ENCODE measurements around the gene ATG7.

Gene ATG7

GRCh38 chr3:11445883-11446282 lies 173.7 kb downstream of the ATG7 start:
- no peak for TF ChIP-seq CTCF (IDR thresholded peaks at IDR 0.05; ENCODE audit: low read depth, low read length)
- DNase-seq (ENCODE audit: low read depth in 2 of 2) = peak; percentile 52 to 55
- H3K4me3 ChIP-seq (replicated peaks in 1 of 2; ENCODE audit: low read depth in 2 of 2, low read length in 2 of 2) = no peak overlapping the region

DNA sequence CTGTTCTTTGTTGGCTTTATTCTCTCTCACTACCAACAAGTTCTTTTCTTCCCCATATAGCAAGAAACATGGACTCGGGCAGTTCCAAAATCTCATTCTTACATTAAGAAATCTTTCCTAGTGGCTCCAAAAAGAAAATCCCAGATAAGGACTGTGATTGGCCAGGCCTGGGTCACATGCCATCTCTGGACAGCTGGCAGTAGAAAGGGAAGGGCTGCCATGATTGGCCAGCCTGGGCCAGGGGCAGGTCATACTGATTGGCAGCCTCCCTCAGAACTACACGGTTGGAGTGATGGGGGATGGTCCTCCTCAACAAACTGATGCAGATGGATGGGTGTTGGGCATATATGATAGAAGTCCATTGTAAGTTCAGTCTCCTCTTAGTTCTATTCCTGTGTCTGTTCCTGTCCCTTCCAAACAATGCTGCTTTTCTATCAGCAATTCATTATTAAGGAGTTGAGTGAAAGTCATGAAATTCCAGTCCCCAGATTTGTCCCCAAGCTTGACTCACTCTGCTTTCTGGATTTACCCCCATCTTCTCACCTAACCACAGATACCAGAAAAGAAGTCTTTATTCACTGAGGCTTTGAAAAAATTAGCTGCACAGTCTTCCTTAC lies 175.5 kb downstream of the ATG7 start:
- no peak for TF ChIP-seq CTCF (IDR thresholded peaks at IDR 0.05; ENCODE audit: low read depth, low read length)
- H3K4me3 ChIP-seq (replicated peaks in 1 of 2; ENCODE audit: low read depth in 2 of 2, low read length in 2 of 2) = no peak overlapping the region
- no peak for DNase-seq (ENCODE audit: low read depth in 2 of 2)

GRCh38 chr3:11450015-11450414 lies 177.8 kb downstream of the ATG7 start:
- no peak overlapping the region for H3K4me3 ChIP-seq (replicated peaks in 1 of 2; ENCODE audit: low read depth in 2 of 2, low read length in 2 of 2)
- no peak for DNase-seq (ENCODE audit: low read depth in 2 of 2)
- no peak for TF ChIP-seq CTCF (IDR thresholded peaks at IDR 0.05; ENCODE audit: low read depth, low read length)

- TF ChIP-seq CTCF (IDR thresholded peaks at IDR 0.05; ENCODE audit: low read depth, low read length) = no peak
- DNase-seq (ENCODE audit: low read depth in 2 of 2) = no peak
- H3K4me3 ChIP-seq (replicated peaks in 1 of 2; ENCODE audit: low read depth in 2 of 2, low read length in 2 of 2) = no peak overlapping the region
Measured at GRCh38 chr3:11452312-11452711, 180.1 kb downstream of the ATG7 start.

- peak; percentile 74 to 83 for DNase-seq (ENCODE audit: low read depth in 2 of 2)
Measured at GRCh38 chr3:11452885-11453847, 181.0 kb downstream of the ATG7 start.

DNA sequence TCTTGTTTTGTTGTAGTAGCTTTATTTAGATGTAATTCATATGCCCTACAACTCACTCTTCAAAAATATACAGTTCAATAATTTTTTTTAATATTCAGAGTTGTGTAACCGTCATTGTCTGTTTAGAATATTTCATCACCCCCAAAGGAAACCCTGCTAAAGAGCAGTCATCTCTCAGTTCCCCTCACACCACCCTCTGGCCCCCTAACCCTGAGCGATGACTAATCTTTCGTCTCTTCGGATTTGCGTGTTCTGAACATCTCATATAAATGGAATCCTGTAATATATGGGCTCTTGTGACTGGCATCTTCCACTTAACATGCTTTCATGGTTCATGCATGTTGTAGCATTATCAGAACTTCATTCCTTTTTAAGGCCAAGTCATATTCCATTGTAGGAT lies 183.8 kb downstream of the ATG7 start:
- TF ChIP-seq CTCF (IDR thresholded peaks at IDR 0.05; ENCODE audit: low read depth, low read length) = no peak
- peak; percentile 81 to 97 for DNase-seq (ENCODE audit: low read depth in 2 of 2)
- H3K4me3 ChIP-seq (replicated peaks in 1 of 2; ENCODE audit: low read depth in 2 of 2, low read length in 2 of 2) = no peak overlapping the region

More at GRCh38 chr3:11452885-11453847, 181.0 kb downstream of the ATG7 start:
- TF ChIP-seq CTCF (IDR thresholded peaks at IDR 0.05; ENCODE audit: low read depth, low read length) = no peak
- no peak overlapping the region for H3K4me3 ChIP-seq (replicated peaks in 1 of 2; ENCODE audit: low read depth in 2 of 2, low read length in 2 of 2)
